H9 (cell line): ENCODE data around the gene TCEAL9. TPM values are rescaled to one million over a fixed set of nuclear protein-coding genes. Genes with fewer than 3 reads are reported as not detected.

Experiments used
- DNase-seq: peaks from one replicate; pipeline ENCODE4 v3.0.0-alpha.2; 2017
- H2AFZ ChIP-seq: one replicate; pipeline ENCODE4 v1.6.1; 2013; ENCODE audit warnings: mild to moderate bottlenecking, low read length, control low read depth, moderate library complexity
- H2AK5ac ChIP-seq: 2 replicates; pipeline ENCODE4 v1.6.1; 2013; ENCODE audit warnings: low read length, control low read depth, mixed read lengths; ENCODE audit not compliant: insufficient read length
- H2BK120ac ChIP-seq: one replicate; pipeline ENCODE4 v1.6.1; 2013; ENCODE audit warnings: low read depth, mild to moderate bottlenecking, low read length, control low read depth, inconsistent platforms; ENCODE audit not compliant: poor library complexity, severe bottlenecking
- H2BK12ac ChIP-seq: 2 replicates; pipeline ENCODE4 v1.6.1; 2013; ENCODE audit warnings: low read length, control low read depth, mixed read lengths, low read depth; ENCODE audit not compliant: insufficient read length
- H2BK15ac ChIP-seq: 2 replicates; pipeline ENCODE4 v1.6.1; 2013; ENCODE audit warnings: low read depth, low read length, control low read depth
- H2BK20ac ChIP-seq: one replicate; pipeline ENCODE4 v1.6.1; 2013; ENCODE audit warnings: low read depth, mild to moderate bottlenecking, low read length, control low read depth, inconsistent platforms; ENCODE audit not compliant: poor library complexity, severe bottlenecking
- H2BK5ac ChIP-seq: 2 replicates; pipeline ENCODE4 v1.6.1; 2013; ENCODE audit warnings: low read length, control low read depth, mixed read lengths; ENCODE audit not compliant: insufficient read length
- H3K14ac ChIP-seq: 2 replicates; pipeline ENCODE4 v1.6.1; 2013; ENCODE audit warnings: low read length, control low read depth; ENCODE audit not compliant: insufficient read depth
- H3K18ac ChIP-seq: 2 replicates; pipeline ENCODE4 v1.6.1; 2013; ENCODE audit warnings: low read depth, mild to moderate bottlenecking, mixed read lengths, low read length, control low read depth; ENCODE audit not compliant: insufficient read length
- H3K23ac ChIP-seq: 2 replicates; pipeline ENCODE4 v1.6.1; 2013; ENCODE audit warnings: low read length, control low read depth, mixed read lengths, low read depth; ENCODE audit not compliant: insufficient read length
- H3K23me2 ChIP-seq: 2 replicates; pipeline ENCODE4 v1.6.1; 2013; ENCODE audit warnings: low read depth, mild to moderate bottlenecking, mixed read lengths, low read length, control low read depth; ENCODE audit not compliant: insufficient read length, poor library complexity, severe bottlenecking
- H3K27ac ChIP-seq: 2 replicates; pipeline ENCODE4 v1.5.1; 2013; ENCODE audit warnings: low read length, control low read depth, mixed read lengths, low read depth; ENCODE audit not compliant: insufficient read length
- H3K27me3 ChIP-seq: 2 replicates; pipeline ENCODE4 v1.6.1; 2013; ENCODE audit warnings: low read length, control low read depth, inconsistent platforms; ENCODE audit not compliant: insufficient read depth
- H3K4ac ChIP-seq: 2 replicates; pipeline ENCODE4 v1.6.1; 2013; ENCODE audit warnings: low read depth, mild to moderate bottlenecking, control low read depth, inconsistent platforms, low read length, moderate library complexity
- H3K4me1 ChIP-seq: 2 replicates; pipeline ENCODE4 v1.6.1; 2013; ENCODE audit warnings: low read length, control low read depth, inconsistent platforms; ENCODE audit not compliant: insufficient read depth
- H3K4me2 ChIP-seq: 2 replicates; pipeline ENCODE4 v1.6.1; 2013; ENCODE audit warnings: low read length, control low read depth, mixed read lengths; ENCODE audit not compliant: insufficient read length, insufficient read depth
- H3K56ac ChIP-seq: 2 replicates; pipeline ENCODE4 v1.6.1; 2013; ENCODE audit warnings: low read depth, mild to moderate bottlenecking, mixed read lengths, low read length, control low read depth; ENCODE audit not compliant: insufficient read length
- H3K79me1 ChIP-seq: 2 replicates; pipeline ENCODE4 v1.6.1; 2013; ENCODE audit warnings: low read depth, mild to moderate bottlenecking, moderate library complexity, low read length, control low read depth, inconsistent platforms; ENCODE audit not compliant: insufficient read depth, poor library complexity, severe bottlenecking
- H3K79me2 ChIP-seq: 2 replicates; pipeline ENCODE4 v1.6.1; 2013; ENCODE audit warnings: low read length, control low read depth, inconsistent platforms; ENCODE audit not compliant: insufficient read depth
- H3K9ac ChIP-seq: 2 replicates; pipeline ENCODE4 v1.6.1; 2013; ENCODE audit warnings: low read length, control low read depth, mixed read lengths; ENCODE audit not compliant: insufficient read length; ENCODE audit errors: extremely low read depth
- H3K9me3 ChIP-seq: one replicate; pipeline ENCODE4 v1.6.1; 2013; ENCODE audit warnings: low read depth, low read length, inconsistent platforms; ENCODE audit not compliant: control insufficient read depth
- H3T11ph ChIP-seq: one replicate; pipeline ENCODE4 v1.6.1; 2013; ENCODE audit warnings: mild to moderate bottlenecking, low read length, control low read depth, inconsistent platforms
- H4K20me1 ChIP-seq: one replicate; pipeline ENCODE4 v1.6.1; 2013; ENCODE audit not compliant: control insufficient read depth, insufficient read length, insufficient read depth
- H4K5ac ChIP-seq: 2 replicates; pipeline ENCODE4 v1.6.1; 2013; ENCODE audit warnings: low read depth, mild to moderate bottlenecking, mixed read lengths, low read length, control low read depth; ENCODE audit not compliant: insufficient read length
- H4K8ac ChIP-seq: replicated peaks from 2 replicates; pipeline ENCODE4 v1.6.1; 2013; ENCODE audit warnings: low read length, control low read depth, mixed read lengths, low read depth; ENCODE audit not compliant: insufficient read length
- H4K91ac ChIP-seq: 2 replicates; pipeline ENCODE4 v1.6.1; 2013; ENCODE audit warnings: low read depth, mild to moderate bottlenecking, moderate library complexity, mixed read lengths, low read length, control low read depth; ENCODE audit not compliant: insufficient read length
- H3K27ac Mint-ChIP-seq, 3 experiments: 2 replicates in 2 of 3; 3 replicates in 1 of 3; pipeline ENCODE4 v1.8.0; 2020 to 2021; ENCODE audit warnings: mixed read lengths in 3 of 3, mild to moderate bottlenecking in 1 of 3, moderate library complexity in 1 of 3
- H3K27me3 Mint-ChIP-seq: 2 replicates; pipeline ENCODE4 v1.8.0; 2021; ENCODE audit warnings: low read depth, mild to moderate bottlenecking, moderate library complexity, mixed read lengths
- H3K36me3 Mint-ChIP-seq, 3 experiments: 2 replicates in 2 of 3; 3 replicates in 1 of 3; pipeline ENCODE4 v1.8.0; 2020 to 2021; ENCODE audit warnings: low read depth in 3 of 3, mixed read lengths in 3 of 3; ENCODE audit not compliant: insufficient read depth in 1 of 3
- H3K4me1 Mint-ChIP-seq, 2 experiments: 2 replicates each; pipeline ENCODE4 v1.8.0; 2020; ENCODE audit warnings: mixed read lengths in 2 of 2
- H3K4me3 Mint-ChIP-seq, 2 experiments: 2 replicates in 1 of 2; 3 replicates in 1 of 2; pipeline ENCODE4 v1.8.0; 2020 to 2021; ENCODE audit warnings: mild to moderate bottlenecking in 2 of 2, mixed read lengths in 2 of 2, moderate library complexity in 1 of 2
- H3K9me3 Mint-ChIP-seq, 2 experiments: 2 replicates in 1 of 2; 3 replicates in 1 of 2; pipeline ENCODE4 v1.8.0; 2020; ENCODE audit warnings: mild to moderate bottlenecking in 2 of 2, mixed read lengths in 2 of 2, moderate library complexity in 1 of 2
- CTCF ChIP-seq: fragments of 200-600 bp; sonication (generic); conservative IDR thresholded peaks from 3 replicates; pipeline ENCODE4 v1.8.0; 2021; ENCODE audit warnings: antibody characterized with exemption, mild to moderate bottlenecking
- WGBS: extraction: QIAGEN DNeasy Blood & Tissue Kit; methylation state at CpG from one replicate; pipeline ENCODE4 v1.1.7; 2013; ENCODE audit warnings: missing lambda C conversion rate, low lambda C conversion rate, mixed read lengths; ENCODE audit not compliant: insufficient read length; ENCODE audit errors: extremely low coverage; 5-methylcytosine and 5-hydroxymethylcytosine counted together
- total RNA-seq: library from RNA; stranded (reverse); gene quantifications from 2 replicates; pipeline ENCODE4 v1.2.1, GENCODE V29; 2021

Gene TCEAL9
- total RNA-seq, 1 experiment from 2014 or later: 30.5 TPM

- H4K91ac ChIP-seq: no peak overlapping the region
- H3T11ph ChIP-seq: no peak overlapping the region
- Mint-ChIP-seq H3K36me3 (peaks cover 14 to 16% (median 15%) of the 10 kb centered on the region in 3 experiments), H3K4me3 (no peak overlapping the region), H3K9me3 (peaks cover 2 to 49% of the 10 kb centered on the region in 2 experiments; a peak in 3 of 5 replicates), H3K27ac (no peak overlapping the region), H3K4me1 (peaks cover 0 to 2% of the 10 kb centered on the region in 2 experiments; a peak in 1 of 4 replicates), H3K27me3 (no peaks in the 10 kb centered on the region)
- no peaks in the 10 kb centered on the region for H3K27me3 ChIP-seq
- no peak for TF ChIP-seq CTCF
- H3K4me1 ChIP-seq: no peaks in the 10 kb centered on the region
- no peak overlapping the region for H3K27ac ChIP-seq
- no peaks in the 10 kb centered on the region for H3K23me2 ChIP-seq
- no peak overlapping the region for H3K4me2 ChIP-seq
- H3K9ac ChIP-seq: no peak overlapping the region
- H2BK15ac ChIP-seq: no peak overlapping the region
- H3K9me3 ChIP-seq: no peaks in the 10 kb centered on the region
- H3K4ac ChIP-seq: no peak overlapping the region
- no peak overlapping the region for H4K8ac ChIP-seq
- no peak overlapping the region for H2AFZ ChIP-seq
- no peak overlapping the region for H2BK120ac ChIP-seq
- H4K20me1 ChIP-seq: no peaks in the 10 kb centered on the region
- WGBS: no CpG with 5 or more reads among the region's 1 CpG
- no peak overlapping the region for H2BK12ac ChIP-seq
- H2BK20ac ChIP-seq: no peak overlapping the region
- H3K14ac ChIP-seq: no peak overlapping the region
- no peaks in the 10 kb centered on the region for H3K79me1 ChIP-seq
- H4K5ac ChIP-seq: no peak overlapping the region
- no peak overlapping the region for H2AK5ac ChIP-seq
- DNase-seq: no peak
- no peak overlapping the region for H3K18ac ChIP-seq
- no peak overlapping the region for H2BK5ac ChIP-seq
- no peaks in the 10 kb centered on the region for H3K79me2 ChIP-seq
- no peak overlapping the region for H3K56ac ChIP-seq
- H3K23ac ChIP-seq: no peak overlapping the region
Observed at GRCh38 chrX:103382877-103383276, 26.6 kb downstream of the TCEAL9 start.
